ENCODE measurements around the gene RNF182.

DNA sequence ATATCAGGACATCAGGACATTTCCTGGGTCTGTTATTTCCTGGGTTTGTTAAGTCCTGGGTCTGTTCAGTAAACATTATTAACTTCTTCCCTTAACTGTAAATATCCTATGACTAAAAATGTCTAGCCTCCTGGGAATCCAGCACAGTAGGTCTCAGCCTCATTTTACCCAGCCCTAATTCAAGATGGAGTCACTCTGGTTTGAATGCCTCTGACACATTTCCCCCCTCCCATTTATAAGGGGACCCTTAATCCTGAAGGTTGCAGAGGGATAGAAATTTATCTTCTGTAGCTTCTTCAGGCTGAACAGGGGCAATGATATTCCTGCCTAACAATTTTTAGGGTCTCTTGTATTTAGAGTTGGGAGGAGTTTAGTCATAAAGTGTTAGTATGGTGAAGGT lies 21.8 kb downstream of the RNF182 start:
- TF ChIP-seq CTCF (IDR thresholded peaks at IDR 0.05) (no peak), POLR2A (IDR thresholded peaks at IDR 0.05) (no peak)

Measured in body of pancreas (tissue), 4 donors.